BE2C (cell line): ENCODE measurements around the gene OVOL3.

ENCODE experiments used
- DNase-seq: peaks from one replicate; pipeline ENCODE4 v3.0.0-alpha.2; 2020
- H3K27me3 ChIP-seq: fragments of 250-450 bp; sonication (Bioruptor Pico); 2 replicates; pipeline ENCODE4 v1.5.1; 2020; ENCODE audit warnings: mild to moderate bottlenecking
- H3K36me3 ChIP-seq: fragments of 250-450 bp; sonication (Bioruptor Pico); 2 replicates; pipeline ENCODE4 v1.5.1; 2020; ENCODE audit warnings: mild to moderate bottlenecking
- H3K4me1 ChIP-seq: fragments of 250-450 bp; sonication (Bioruptor Pico); 2 replicates; pipeline ENCODE4 v1.5.1; 2020
- H3K4me3 ChIP-seq: 2 replicates; pipeline ENCODE4 v1.5.1; 2011; ENCODE audit warnings: low read depth, low read length
- H3K9me3 ChIP-seq: fragments of 250-450 bp; sonication (Bioruptor Pico); 2 replicates; pipeline ENCODE4 v1.5.1; 2020
- CTCF ChIP-seq: IDR thresholded peaks from 2 replicates; pipeline ENCODE4 v1.5.1; 2012; ENCODE audit warnings: mild to moderate bottlenecking, low read depth, low read length

The OVOL3 gene

GRCh38 chr19:36151144-36152018, 40.4 kb downstream of the OVOL3 start:
- no peak for TF ChIP-seq CTCF
- no peak for DNase-seq
- H3K4me1 ChIP-seq, result no peaks in the 10 kb centered on the region; the same call in 1 of the 2 replicates
- H3K36me3 ChIP-seq, result peaks cover 39% of the 10 kb centered on the region
- no peaks in the 10 kb centered on the region for H3K9me3 ChIP-seq
- H3K4me3 ChIP-seq, result no peak overlapping the region
- no peaks in the 10 kb centered on the region for H3K27me3 ChIP-seq

- Histone ChIP-seq H3K4me3 (no peak overlapping the region), H3K36me3 (peaks cover 33% of the 10 kb centered on the region), H3K9me3 (no peaks in the 10 kb centered on the region), H3K4me1 (no peaks in the 10 kb centered on the region; the same call in 1 of the 2 replicates), H3K27me3 (no peaks in the 10 kb centered on the region)
- TF ChIP-seq CTCF, result no peak
- DNase-seq, result no peak
Measured at GRCh38 chr19:36152019-36152351, 41.0 kb downstream of the OVOL3 start.

GRCh38 chr19:36152352-36153091, 41.6 kb downstream of the OVOL3 start, which contains the start of gene COX7A1:
TSS of gene COX7A1 (minus strand) at chr19:36152447. CDS start at chr19:36152407, 40 bp downstream.
- H3K9me3 ChIP-seq, result no peaks in the 10 kb centered on the region
- H3K27me3 ChIP-seq, result no peaks in the 10 kb centered on the region
- no peak for DNase-seq
- H3K36me3 ChIP-seq, result peaks cover 29% of the 10 kb centered on the region
- H3K4me3 ChIP-seq, result no peak within 1 kb of the TSS
- no peak for TF ChIP-seq CTCF
- H3K4me1 ChIP-seq, result no peaks in the 10 kb centered on the region; the same call in 1 of the 2 replicates

- no peak for DNase-seq
- Histone ChIP-seq H3K4me1 (no peaks in the 10 kb centered on the region; the same call in 1 of the 2 replicates), H3K4me3 (no peak overlapping the region), H3K27me3 (no peaks in the 10 kb centered on the region), H3K36me3 (peaks cover 29% of the 10 kb centered on the region), H3K9me3 (no peaks in the 10 kb centered on the region)
- TF ChIP-seq CTCF, result no peak
Measured at GRCh38 chr19:36153126-36153525, 42.2 kb downstream of the OVOL3 start.

- no peak for TF ChIP-seq CTCF
- Histone ChIP-seq H3K27me3 (no peaks in the 10 kb centered on the region), H3K36me3 (no peaks in the 10 kb centered on the region), H3K4me3 (no peak overlapping the region), H3K4me1 (no peaks in the 10 kb centered on the region), H3K9me3 (no peaks in the 10 kb centered on the region)
- DNase-seq, result no peak
Measured at GRCh38 chr19:36160821-36161596, 50.1 kb downstream of the OVOL3 start.
